GM21825 (cell line): ENCODE data around the gene CD2AP.
"Not testable (repeated sequence)": the region's sequence is repeated elsewhere in the genome, so short reads cannot be mapped to it uniquely, and the experiment has no call there.

Source experiments
- ATAC-seq: cut with Tn5 transposase; IDR thresholded peaks from one replicate; pipeline ENCODE4 v1.9.1; 2021; ENCODE audit warnings: mild to moderate bottlenecking, moderate library complexity; ENCODE audit not compliant: unreplicated experiment

The CD2AP gene

DNA sequence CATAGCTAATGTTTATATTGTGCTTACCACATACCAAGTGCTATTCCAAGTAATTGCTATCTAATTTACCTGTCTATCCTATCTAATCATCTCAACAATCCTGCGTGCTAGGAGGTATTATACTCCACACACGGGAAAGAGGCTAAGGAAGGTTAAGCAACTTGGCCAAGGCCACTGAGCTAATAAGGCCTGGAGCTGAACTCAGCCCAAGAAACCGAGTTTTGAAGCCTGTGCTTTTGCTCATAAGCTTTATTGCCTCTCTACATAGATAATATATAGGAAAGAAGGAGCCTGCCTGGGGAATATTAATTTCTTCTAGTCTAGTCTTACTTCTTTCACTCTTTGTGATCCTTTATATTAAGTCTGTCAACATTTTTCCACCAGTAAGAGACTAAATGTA lies 153.0 kb downstream of the CD2AP start:
- ATAC-seq: no peak

DNA sequence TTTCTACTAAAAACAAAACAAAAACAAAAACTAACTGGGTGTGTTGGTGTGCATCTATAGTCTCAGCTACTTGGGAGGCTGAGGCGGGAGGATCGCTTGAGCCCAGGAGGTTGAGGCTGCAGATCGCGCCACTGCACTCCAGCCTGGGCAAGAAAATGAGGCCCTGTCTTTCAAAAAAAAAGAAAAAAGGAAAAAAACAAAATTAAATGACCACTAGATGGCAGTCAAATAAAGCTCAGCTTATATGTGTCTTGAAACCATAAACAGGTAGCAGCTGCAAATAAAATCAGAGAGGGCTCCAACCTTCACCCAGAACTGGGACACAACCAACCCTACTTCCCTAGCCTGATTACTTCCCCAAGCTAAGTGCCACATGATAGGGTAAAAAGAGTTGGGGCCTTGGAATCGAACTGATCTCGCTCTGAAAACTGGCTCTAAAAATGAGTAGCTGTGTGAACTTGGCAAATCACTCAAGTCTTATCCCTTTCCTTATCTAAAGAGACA lies 153.7 kb downstream of the CD2AP start:
- ATAC-seq: no peak

DNA sequence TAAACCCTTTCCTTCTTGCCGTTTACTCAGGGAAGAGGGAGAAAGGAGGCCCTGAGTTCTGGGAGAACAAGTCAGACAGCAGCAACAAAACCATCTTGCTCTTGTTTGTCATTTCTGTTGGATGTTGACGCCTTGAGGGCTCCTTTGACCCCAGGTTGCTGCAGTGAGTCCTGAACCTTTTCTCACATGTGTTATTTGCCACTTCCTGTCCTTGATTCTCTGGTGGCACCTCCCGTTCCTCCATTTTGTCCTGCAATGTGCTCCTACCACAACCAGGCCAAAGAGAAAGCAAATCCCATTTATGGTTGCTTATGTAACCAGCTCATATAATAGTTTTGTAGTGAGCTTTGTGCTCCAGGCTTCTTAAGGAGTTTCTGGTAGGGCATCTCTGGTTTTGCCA lies 154.2 kb downstream of the CD2AP start:
- ATAC-seq: no peak

DNA sequence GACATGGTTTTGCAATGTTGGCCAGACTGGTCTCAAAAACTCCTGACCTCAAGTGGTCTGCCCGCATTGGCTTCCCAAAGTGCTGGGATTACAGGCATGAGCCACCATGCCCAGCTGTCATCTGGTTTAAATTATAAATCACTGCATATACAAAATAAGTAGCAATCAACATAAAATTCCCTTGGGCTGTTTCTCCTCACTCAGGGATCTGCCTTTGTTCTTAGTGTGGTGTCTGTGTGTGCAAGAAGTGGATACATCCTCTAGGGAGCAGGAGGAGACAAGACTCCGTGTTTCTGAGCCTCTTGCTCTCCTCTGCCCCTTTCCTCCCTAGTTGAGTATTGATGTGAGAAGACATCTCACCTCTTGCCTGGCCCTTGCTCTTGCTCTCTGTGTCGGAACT lies 155.6 kb downstream of the CD2AP start:
- no peak for ATAC-seq

DNA sequence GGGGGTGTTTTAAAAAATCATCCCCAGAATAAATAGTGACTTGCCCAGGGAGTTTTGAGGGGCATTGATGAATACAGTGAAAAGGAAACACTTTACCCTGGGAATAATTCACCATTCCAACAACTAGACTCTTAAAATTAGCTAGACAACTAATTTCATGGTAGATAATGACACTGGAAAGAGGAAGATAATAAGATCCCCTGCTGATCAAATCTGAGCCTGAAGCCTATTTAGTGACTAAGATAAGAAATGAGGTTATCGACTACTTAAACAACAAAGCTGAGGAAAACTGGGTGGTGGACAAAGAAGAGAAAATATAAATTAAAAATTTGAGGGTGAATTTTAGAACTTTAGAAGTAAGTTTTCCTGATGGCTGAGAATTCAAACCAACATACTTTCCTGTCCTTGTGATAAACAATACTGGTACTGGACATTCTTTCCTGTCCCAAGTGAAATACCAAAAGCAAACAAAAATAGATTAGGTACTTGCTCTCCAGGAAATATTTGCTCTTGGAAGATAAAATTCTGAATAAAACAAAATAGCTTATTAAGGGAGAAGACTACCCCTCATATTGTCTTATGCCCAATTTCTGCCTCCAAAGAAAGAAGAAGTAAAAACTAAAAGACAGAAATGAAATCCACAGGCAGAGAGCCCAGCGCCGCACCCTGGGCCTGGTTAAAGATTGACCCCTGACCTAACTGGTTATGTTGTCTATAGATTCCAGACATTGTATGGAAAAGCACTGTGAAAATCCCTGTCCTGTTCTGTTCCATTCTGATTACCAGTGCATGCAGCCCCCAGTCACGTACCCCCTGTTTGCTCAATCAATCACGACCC lies 156.8 kb downstream of the CD2AP start:
- ATAC-seq: no peak

DNA sequence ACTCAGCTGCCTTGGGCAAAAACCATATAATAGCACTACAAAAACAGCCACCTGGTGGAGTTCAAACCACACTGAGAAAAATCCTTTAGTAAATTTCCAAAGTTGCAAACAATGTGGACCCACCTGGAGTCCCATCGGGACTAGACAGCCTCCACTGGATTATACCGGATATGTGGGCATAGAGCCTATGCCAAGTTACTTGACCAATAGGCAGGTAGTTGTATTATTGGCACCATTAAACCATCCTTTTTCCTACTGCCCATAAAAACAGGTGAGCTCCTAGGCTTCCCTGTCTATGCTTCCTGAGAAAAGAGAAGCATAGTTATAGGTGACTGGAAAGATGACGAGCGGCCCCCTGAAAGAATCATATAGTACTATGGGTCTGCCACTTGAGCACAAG lies 169.1 kb downstream of the CD2AP start:
- no peak for ATAC-seq

DNA sequence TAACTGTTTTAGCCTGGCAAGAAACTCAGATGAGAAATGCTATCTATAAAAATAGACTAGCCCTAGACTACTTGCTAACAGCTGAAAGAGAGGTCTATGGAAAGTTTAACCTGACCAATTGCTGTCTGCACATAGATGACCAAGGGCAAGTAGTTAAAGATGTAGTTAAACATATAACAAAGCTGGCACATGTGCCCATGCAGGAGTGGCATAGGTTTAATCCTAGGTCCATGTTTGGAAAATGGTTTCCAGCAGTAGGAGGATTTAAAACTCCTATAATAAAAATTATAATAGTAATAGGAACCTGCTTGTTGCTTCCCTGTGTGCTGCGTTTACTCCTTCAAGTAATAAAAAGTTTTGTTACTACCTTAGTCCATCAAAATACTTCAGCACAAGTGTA lies 169.6 kb downstream of the CD2AP start:
- no peak for ATAC-seq

DNA sequence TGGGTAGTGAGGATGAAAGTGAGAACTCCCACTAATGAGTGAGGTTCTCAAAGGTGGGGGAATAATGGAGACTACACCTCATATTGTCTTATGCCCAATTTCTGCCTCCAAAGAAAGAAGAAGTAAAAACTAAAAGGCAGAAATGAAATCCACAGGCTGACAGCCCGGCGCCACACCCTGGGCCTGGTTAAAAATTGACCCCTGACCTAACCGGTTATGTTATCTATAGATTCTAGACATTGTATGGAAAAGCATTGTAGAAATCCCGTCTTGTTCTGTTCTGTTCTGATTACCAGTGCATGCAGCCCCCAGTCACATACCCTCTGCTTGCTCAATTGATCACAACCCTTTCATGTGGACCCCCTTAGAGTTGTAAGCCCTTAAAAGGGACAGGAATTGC lies 170.0 kb downstream of the CD2AP start:
- not testable (repeated sequence) for ATAC-seq

DNA sequence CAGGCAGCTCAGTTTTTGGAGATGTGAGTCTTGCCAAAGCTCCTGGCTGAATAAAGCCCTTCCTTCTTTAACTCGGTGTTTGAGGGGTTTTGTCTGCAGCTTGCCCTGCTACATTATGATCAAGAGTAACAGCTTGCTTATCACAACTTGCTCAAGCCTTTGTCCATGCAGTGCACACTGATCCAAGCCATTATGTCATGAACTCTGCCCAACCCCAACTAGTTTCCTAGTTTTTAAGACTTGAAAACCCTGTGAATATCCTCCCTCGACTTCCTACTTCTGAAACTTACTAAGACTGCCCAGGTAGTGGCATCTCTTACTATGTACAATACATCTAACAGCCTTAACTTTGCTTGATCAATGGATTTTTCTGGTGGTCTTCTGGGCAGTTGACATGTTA lies 170.4 kb downstream of the CD2AP start:
- no peak for ATAC-seq

DNA sequence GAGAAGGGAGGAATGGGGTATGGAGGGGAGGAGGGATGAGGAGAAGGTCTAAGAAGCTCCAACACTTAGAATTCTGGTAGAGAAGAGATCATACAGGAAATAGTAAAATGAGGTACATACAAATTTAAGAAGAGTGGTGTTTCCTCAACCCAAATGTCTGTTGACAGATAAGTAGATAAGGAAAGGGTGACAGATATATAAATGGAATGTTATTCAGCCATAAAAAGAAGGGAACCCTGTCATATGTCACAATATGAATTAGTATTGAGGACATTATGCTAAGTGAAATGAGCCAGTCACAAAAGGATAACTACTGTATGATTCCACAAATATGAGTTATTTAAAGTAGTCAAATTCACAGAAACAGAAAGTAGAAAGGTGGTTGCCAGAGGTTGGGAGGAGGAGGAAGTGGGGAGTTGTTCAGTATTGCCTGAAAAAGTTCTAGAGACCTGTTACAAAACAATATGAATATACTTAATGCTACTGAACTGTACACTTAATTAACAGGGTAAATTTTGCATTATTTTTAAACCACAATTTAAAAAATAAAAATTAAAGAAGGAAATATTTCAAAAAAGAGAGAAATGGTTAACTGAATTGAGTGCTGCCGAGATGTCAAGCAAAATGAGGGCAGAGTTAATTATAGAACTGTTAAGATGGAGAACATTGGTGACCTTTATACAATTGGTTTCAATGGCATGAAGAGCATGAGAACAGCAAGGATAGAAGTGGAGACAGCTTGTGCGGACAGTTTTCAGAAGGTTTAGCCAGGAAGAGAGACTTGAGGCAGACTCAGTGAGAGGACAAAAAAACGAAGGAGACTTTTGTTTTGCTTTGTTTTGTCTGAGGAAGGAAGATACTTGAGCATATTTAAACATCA lies 173.2 kb downstream of the CD2AP start:
- no peak for ATAC-seq

DNA sequence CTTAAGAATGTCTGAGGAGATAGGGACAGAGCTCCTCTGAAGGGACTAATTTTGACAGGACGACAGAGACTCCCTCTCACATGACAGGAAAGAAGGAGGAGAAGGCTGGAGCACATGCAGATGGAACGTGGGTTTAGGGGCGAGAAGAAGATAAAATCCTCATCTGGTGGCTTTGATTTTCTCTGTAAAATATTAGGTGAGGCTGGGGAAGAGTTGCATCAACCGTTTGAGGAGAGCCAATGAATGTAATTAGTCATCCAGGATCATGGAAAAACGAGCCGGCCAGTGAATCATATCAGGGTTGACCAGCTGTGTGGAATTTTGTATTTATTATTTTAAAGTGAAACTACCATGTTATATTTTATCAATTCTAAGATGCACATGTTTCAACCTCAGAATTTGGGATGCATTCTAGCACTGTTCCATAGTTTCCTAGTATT lies 173.9 kb downstream of the CD2AP start:
- no peak for ATAC-seq

DNA sequence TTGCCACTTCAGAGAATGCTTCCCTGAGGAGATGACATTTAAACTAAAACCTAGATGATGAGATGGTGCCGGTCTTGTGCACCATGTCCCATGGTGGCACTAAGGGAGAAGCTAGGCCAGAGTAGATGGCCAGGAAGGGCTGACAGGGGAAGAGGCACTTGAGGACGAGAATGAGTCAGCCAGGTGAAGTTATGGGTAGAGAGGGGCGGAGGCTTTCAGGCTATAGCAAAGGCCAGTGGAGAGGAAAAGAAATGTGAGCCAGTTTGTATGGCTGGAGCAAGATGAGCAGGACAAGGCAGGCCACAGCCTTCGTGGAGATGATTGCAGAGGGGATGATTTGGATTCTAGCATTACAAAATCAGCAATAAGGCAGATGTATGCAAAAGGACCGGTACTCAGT lies 176.1 kb downstream of the CD2AP start:
- ATAC-seq: no peak

DNA sequence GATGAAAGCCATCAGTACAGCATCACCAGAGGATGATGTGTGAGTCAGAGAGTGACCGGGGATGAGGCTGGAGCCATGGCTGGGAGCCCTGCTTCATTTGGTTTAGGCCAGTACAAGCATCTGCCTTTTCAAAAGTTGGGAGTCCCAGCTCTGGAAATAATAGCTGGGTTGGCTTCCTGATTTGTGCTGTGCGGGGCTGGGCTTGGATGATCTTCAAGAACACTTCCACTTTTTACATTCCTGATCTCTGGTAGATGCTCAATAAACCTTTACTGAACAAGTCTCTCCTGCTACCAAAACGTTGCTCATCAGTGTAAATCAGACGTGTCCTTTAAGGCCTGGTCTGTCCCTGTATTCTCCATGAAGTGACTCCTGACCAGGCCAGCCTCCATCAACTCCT lies 176.7 kb downstream of the CD2AP start:
- no peak for ATAC-seq

DNA sequence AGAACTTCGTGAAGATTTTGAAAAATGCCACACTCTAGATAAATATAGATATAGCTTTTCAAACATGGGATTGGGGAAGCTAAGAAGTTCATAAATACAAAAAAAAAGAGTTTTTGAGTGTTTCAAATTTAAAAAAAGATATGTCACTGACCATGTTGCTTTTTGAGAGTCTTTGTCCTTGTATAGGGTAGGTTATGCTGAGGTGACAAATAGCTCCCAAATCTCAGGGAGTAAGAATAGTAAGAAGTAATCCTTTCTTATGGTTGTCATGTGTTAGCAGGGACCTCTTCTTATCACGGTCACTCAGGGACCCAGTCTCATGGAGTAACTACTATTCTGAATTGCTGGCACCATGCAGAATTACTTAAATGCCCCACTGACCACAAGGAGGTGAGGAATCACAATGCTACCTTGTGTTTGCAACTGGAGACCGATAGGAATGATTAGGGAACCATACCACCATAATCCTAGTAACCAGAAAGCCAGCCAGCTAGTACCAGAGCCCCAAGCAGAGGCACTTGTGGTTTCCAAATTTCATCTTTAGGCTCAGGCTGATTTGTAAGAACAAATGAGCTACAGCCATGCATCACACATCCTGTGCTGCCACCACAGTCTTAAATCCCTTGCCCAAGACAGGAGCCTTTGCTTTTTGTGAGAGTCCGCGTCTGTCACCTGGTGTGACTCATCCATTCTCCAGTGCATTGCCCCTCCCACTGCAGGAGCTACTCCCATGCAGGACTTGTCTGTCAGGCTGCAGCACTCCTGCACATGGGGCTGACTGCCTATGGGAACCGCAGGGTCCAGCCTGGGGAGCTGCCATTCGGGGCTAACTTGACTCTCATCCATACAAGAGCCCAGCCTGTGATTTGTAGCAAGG lies 178.4 kb downstream of the CD2AP start:
- ATAC-seq: no peak

DNA sequence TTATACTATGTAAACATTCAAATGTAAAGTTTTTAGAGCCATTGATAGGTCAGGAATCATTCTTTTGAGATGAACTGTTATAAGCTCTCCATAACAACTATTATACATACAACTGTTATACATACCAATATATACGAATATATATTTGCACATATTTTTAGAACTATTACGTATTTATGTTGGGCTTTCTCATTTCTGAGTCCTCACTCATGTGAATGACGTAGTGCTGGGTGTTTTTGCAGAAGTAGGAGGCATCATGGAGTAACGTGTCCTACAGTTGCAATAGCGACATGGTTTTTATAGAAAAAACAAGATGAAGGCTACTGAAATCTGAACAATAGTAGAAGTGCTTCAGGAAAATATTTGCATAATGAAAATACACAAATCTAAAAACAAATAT lies 184.4 kb downstream of the CD2AP start:
- no peak for ATAC-seq

DNA sequence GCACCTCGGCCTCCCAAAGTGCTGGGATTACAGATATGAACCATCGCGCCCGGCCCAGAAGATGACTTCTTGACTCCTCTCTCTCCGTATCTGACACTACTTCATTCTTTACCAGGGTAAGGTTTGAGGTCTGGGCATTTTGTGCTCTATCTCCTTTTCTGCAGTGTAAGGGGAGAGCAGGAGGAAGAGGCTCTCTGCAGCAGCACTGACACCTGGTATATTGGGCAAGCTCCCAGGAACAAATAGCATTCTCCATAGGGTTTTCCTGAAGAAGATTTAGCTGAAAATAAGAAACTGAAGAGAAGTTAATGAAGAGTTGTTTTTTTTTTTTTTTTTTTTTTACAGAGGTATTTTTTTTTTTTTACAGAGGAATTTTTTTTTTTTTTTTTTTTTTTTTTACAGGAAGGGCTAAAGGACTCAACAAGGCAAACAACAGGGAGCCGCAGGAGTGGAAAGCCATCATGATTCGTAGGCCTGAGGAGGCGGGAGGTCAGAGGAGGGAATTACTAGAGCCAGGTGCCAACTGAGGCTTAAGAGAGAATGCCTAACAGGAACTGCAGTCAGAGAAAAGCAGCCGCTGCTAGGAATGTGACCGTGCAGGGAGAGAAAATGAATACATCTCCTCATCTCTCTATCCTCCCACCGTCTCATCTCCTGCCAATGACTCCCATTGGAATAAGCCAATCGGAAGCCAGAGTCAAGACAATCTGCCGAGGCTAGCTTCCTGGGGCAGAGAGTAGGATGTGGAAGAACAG lies 186.1 kb downstream of the CD2AP start:
- no peak for ATAC-seq

DNA sequence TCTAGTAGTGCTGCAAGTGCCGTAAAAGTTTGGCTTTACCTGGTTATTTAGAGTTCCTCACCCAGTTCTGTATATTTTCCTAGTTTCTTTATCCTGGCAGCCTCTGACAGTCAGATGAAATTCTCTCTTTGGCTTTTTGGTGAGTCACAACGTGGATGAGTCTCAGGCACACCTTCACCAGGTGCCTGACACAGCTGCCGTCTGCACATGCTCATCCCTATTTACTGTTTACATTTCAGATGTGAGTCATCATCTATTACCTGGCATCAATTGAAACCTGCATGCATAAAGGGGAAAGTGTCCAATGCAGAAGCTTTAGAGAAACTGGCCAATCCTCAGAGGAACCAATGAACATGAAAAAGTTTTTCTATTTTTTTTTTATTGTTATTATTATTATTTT lies 187.5 kb downstream of the CD2AP start:
- ATAC-seq: no peak

DNA sequence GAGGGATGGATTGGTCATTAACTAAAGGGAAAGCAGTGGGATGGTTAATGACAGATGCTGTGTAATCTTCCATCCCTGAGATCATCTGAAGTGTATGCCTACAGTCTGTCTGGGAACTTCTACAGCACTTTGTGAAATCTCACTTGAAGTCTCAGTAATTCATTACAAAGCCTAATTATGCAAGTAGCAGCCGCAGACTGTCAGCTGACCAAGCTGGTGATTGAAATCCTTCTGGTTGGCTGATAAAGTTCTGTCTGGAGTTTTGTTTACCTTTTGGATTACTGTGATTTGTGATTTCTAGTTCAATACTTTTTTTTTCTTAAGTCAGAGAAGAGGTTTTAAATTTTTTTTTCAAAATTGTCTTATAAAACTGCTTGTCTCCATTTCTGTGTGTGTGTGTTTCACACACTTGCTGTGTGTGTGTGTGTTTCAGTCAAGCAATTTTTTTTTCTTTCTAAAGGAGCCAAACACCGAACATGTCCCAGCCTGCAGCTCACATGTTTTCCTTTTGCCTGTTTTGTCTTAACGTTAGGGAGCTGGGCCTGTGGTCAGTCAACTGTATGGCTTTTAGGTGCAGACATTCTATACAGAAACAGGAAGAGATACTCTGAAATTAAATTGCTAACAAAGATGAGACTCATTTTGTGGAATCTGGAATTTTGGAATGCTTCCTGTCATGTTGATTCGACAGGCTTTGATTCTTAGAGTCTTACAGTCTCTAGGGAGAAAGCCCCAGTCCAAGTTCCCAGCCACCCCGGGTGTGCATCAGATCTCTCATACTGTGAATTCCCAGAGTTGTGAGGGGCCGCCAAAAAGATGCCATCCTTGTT lies 192.3 kb downstream of the CD2AP start:
- ATAC-seq: no peak

DNA sequence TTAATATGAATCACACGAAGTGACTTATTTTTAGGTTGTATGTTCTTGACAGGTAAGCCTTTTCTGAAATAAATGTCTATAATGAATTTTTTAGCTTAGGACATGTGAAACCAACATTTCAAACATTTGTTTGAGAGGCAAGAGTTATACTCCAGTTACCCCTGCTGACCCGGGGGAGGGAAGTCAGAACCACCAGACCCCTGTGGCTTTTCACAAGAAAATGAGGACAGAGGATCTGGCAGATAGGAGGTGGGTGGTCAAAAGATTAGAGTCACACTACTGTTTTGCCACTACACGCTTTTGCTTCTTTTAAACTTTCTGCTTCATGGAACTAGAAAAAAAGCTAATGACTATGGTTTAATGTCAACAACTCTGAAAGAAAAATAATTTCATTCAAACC lies 193.3 kb downstream of the CD2AP start:
- no peak for ATAC-seq
